Gastroesophageal sphincter (tissue), 2 donors: ENCODE results near the gene PDZD2.

Experiments
- EP300 ChIP-seq: sonication (generic); formaldehyde crosslinking; IDR thresholded peaks from one replicate; pipeline ENCODE4 v1.6.1; 2017; ENCODE audit warnings: antibody characterized with exemption, mild to moderate bottlenecking
- POLR2A ChIP-seq, 2 donors: fragments of 450-650 bp; IDR thresholded peaks; one replicate each; pipeline ENCODE4 v1.6.1; 2017; ENCODE audit warnings: antibody characterized with exemption in 2 of 2, mild to moderate bottlenecking in 2 of 2, moderate library complexity in 1 of 2

- TF ChIP-seq EP300 (no peak), POLR2A (IDR thresholded peaks at IDR 0.05) (no peak)
Measured at GRCh38 chr5:31937703-31938102, 298.8 kb downstream of the PDZD2 start.
